ENCODE measurements around the gene GIMAP4.
A peak's percentile ranks its signal among the peaks of the same experiment; 100 is the strongest.
"Not testable (repeated sequence)": the region's sequence is repeated elsewhere in the genome, so short reads cannot be mapped to it uniquely, and the experiment has no call there.

GIMAP4 gene

GRCh38 chr7:150610233-150610632 is 43.0 kb downstream of the GIMAP4 start:
- no peak for DNase-seq (ENCODE audit: low spot score in 2 of 2)
- Mint-ChIP-seq H3K9me3 (peaks cover 8% of the 10 kb centered on the region), H3K27ac (peak overlapping the region; percentile 88), H3K4me1 (peaks cover 71% of the 10 kb centered on the region), H3K36me3 (no peaks in the 10 kb centered on the region), H3K4me3 (no peak overlapping the region)
- peak; percentile 74 for ATAC-seq

- DNase-seq (ENCODE audit: low spot score in 2 of 2) (no peak), ATAC-seq (no peak)
- H3K9me3 Mint-ChIP-seq, result peaks cover 8% of the 10 kb centered on the region
- H3K4me3 Mint-ChIP-seq, result no peak overlapping the region
- no peaks in the 10 kb centered on the region for H3K36me3 Mint-ChIP-seq
- H3K27ac Mint-ChIP-seq, result no peak overlapping the region
- H3K4me1 Mint-ChIP-seq, result peaks cover 71% of the 10 kb centered on the region
These were observed 45.7 kb downstream of the GIMAP4 start for GRCh38 chr7:150612925-150613324.

DNA sequence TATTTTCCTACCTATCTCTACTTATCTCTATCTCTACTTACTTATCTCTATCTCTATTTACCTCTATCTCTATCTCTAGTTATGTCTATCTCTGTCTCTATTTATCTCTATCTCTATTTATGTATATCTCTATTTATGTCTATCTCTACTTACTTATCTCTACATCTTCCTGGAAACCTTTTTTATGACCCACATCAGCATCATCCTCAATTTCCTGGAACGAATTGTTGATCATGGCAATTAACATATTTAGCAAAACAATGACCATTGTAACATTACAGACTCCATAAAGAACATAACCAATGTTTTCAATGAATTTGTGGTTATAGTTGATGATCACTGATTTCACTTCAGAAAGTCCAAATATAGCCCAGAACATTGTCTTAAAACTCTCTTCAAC is 46.7 kb downstream of the GIMAP4 start:
- peaks cover 8% of the 10 kb centered on the region for H3K9me3 Mint-ChIP-seq
- no peak overlapping the region for H3K4me3 Mint-ChIP-seq
- no peak for DNase-seq (ENCODE audit: low spot score in 2 of 2)
- peak overlapping the region; percentile 1 for H3K27ac Mint-ChIP-seq
- peaks cover 62% of the 10 kb centered on the region for H3K4me1 Mint-ChIP-seq
- no peaks in the 10 kb centered on the region for H3K36me3 Mint-ChIP-seq
- no peak for ATAC-seq

DNA sequence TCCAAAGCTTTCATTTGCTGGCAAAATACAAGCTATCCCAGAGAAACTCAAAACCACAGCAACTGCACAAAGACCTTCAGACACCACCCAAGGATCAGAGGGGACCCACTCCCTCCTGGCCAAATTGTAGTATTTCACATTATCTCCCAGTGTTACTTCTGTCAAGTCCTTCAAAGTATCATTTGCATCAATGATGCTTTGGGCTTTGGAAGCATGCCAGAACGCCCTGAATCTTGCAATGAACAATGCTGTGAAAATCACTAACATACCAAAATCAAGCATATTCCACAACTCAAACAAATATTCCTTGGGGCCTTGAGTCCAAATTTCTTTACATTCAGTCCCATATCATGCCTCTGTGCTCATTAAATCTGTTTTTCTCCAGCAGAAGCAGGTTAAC is 47.2 kb downstream of the GIMAP4 start:
- H3K36me3 Mint-ChIP-seq; H3K9me3 Mint-ChIP-seq; ATAC-seq; DNase-seq (ENCODE audit: low spot score in 2 of 2): not testable (repeated sequence)
- H3K27ac Mint-ChIP-seq, result peak overlapping the region; percentile 1
- H3K4me1 Mint-ChIP-seq, result peaks cover 59% of the 10 kb centered on the region
- H3K4me3 Mint-ChIP-seq, result peak overlapping the region; percentile 6

- peak overlapping the region; percentile 6 for H3K4me3 Mint-ChIP-seq
- not testable (repeated sequence) for H3K36me3 Mint-ChIP-seq; ATAC-seq; H3K9me3 Mint-ChIP-seq; DNase-seq (ENCODE audit: low spot score in 2 of 2)
- H3K4me1 Mint-ChIP-seq, result peaks cover 58% of the 10 kb centered on the region
- peak overlapping the region; percentile 1 for H3K27ac Mint-ChIP-seq
These were observed 48.1 kb downstream of the GIMAP4 start for GRCh38 chr7:150615221-150615755.

DNA sequence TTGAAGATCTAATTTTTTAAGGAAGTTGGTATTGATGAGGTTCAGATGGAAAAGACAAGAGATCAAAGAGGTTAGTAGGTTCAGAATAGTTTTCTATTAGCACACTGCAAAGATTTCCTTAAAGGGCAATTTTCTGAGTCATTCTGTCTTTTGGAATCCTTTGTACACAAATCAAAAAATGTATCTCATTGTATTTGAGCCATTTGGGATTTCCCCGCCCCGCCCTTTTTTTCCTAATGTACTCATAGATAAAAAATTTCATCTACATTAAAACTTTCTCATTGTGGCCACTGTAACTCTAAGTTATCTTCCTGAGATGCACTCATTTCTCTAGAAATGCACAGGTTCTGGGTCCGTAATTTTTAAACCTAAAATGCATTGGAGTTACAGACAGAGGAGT is 52.9 kb downstream of the GIMAP4 start:
- Mint-ChIP-seq H3K36me3 (peaks cover under 1% of the 10 kb centered on the region), H3K9me3 (no peaks in the 10 kb centered on the region), H3K27ac (peak overlapping the region; percentile 34), H3K4me1 (peaks cover 42% of the 10 kb centered on the region), H3K4me3 (no peak overlapping the region)
- ATAC-seq (no peak), DNase-seq (ENCODE audit: low spot score in 2 of 2) (no peak)

- Mint-ChIP-seq H3K27ac (peak overlapping the region; percentile 60), H3K4me3 (peak overlapping the region; percentile 24), H3K9me3 (no peaks in the 10 kb centered on the region), H3K36me3 (peaks cover 8% of the 10 kb centered on the region), H3K4me1 (peaks cover 42% of the 10 kb centered on the region)
- ATAC-seq (peak; percentile 83), DNase-seq (ENCODE audit: low spot score in 2 of 2) (no peak)
These were observed 53.6 kb downstream of the GIMAP4 start for GRCh38 chr7:150620617-150621371.

DNA sequence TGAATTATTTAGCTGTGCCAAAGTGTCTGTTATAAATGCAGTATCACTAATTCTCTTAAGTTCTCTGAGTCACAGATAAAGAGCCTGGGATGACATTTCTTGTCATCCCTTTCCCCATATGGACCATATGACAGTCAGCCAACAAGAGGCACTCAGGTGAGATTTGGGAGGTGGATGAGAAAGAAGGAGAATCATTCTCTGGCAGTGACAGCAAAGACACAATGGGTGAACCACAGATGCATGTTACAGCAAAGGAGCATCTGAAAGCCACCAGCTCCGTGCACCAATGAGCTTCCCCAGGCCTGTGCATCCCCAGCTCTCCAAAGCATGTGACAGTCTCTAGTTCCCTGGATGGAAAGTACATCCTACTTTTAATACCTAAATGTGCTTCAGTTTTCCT is 54.2 kb downstream of the GIMAP4 start:
- H3K4me1 Mint-ChIP-seq, result peaks cover 44% of the 10 kb centered on the region
- peak overlapping the region; percentile 60 for H3K27ac Mint-ChIP-seq
- H3K36me3 Mint-ChIP-seq, result peaks cover 11% of the 10 kb centered on the region
- peak; percentile 77 for ATAC-seq
- peak overlapping the region; percentile 24 for H3K4me3 Mint-ChIP-seq
- no peaks in the 10 kb centered on the region for H3K9me3 Mint-ChIP-seq
- DNase-seq (ENCODE audit: low spot score in 2 of 2), result peak in 1 of 2 donors; percentile 56

Data from stimulated activated effector memory CD8-positive, alpha-beta T cell treated with anti-CD3 and anti-CD28 coated beads, Interleukin-12 subunit alpha, Interleukin-12 subunit beta, amount 100 ng/mL, for 72 hours (primary cell).